HT-29 (cell line): Measurements from ENCODE around the gene ACACB. TPM values are rescaled to one million over a fixed set of nuclear protein-coding genes. Genes with fewer than 3 reads are reported as not detected.

ENCODE experiments used
- DNase-seq: peaks from one replicate; pipeline ENCODE4 v3.0.0-alpha.2; 2015; ENCODE audit warnings: low spot score
- total RNA-seq: library from RNA; depleted of rRNA; stranded (reverse); fragments of >200 nt; shearing (Covaris generic); gene quantifications from 2 replicates; pipeline ENCODE4 v1.2.3, GENCODE V29; 2014; rRNA removed

ACACB gene
- total RNA-seq, 1 experiment from 2014 or later, result 4.8 TPM

DNA sequence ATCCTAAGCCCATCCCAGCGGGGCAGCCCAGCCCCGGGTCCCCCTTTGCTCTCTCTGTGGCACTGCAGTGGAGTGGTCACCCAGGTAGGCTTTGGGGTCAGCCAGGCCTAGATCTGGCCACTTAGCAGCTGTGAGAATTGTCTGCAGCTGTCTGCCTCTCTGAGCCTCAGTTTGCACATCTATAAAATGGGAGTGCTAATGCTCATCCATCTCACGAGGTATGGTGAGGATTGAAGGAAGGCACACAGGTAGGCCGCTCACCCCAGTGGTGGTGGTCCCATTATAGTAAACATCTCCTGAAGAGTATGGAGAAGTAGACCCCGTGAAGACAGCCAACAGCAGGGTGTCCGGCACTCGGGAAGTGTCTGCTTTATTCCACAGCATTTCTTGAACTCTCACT is 183.5 kb downstream of the ACACB start:
- DNase-seq, result no peak

DNA sequence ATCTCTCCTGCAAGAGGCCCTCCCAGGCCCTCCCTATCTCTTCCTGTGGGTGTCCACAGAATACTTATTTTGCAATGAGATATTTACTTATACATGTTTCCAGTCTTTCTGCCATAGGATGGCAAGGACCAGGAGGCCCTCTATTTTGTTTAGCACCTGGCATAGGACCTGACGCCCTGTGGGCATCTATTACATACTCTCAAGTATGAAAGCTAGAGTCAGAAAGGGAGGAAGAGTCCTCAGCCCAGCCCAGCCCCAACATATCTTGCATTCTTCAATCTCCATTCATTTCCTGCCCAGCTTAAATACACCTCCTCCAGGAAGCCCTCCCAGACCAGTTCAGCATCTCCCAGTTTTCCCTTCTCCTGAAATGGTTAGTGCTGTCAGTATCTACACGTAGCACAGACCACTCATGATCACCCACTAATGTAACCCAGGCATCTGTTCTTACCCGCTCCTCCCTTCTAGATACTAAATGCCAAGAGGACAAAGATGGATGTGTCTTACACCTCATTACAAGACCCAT is 185.3 kb downstream of the ACACB start:
- DNase-seq, result no peak

DNA sequence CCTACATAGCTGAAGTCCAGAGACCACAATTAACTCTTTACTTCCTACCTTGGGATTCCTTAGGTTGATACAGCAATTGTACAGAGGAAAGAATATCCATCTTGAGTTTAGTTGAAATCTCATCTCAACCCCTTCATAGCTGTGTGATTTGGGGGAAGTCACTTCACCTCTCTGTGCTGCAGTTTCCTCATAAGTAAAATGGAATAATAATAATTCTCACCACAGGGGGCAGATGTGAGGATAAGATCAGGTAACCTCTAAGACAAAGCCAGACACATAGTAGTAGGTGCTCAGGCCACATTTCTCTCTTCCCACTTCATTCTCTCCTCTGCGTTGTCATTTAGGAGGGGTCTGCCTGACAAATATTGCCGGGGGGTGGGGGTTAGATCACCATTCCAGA is 186.0 kb downstream of the ACACB start:
- peak; percentile 45 for DNase-seq

DNA sequence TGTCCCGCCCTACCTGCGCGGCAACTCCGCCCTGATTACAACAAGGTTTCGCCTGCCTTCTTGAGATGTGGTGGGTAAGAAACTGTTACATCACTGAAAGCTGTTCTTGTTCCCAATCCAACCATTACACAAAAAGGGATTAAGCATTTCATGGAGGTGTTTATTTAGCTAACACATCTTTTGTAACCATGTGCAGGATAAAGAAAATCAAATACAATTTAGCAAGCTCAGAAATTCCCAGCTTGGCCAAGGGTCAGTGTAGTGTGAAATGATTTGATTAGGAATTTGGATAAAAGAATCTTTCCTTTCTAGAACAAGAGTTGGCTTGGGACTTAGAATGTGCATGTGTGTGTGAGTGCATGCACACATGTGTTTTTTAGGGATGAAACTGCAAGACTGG is 186.4 kb downstream of the ACACB start:
- DNase-seq, result no peak

DNA sequence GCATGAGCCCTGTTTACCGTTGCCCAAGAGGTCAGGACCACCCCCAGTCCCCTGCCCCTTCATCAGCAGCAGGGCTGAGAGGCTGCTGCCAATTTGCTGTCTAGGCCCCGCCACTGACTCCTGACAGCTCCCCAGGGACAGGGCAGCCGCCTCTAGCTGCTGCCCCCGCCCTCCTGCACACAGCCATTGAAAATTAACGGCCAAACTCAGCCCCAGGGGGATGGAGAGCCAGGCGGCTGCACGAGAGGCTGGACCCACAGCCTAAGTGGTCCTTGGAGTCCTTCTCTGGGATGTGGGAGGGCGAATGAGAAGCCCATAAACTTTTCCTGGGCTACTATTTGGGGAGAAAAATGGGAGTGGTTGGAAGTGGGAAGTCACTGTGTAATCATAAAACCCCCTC is 188.1 kb downstream of the ACACB start:
- no peak for DNase-seq

DNA sequence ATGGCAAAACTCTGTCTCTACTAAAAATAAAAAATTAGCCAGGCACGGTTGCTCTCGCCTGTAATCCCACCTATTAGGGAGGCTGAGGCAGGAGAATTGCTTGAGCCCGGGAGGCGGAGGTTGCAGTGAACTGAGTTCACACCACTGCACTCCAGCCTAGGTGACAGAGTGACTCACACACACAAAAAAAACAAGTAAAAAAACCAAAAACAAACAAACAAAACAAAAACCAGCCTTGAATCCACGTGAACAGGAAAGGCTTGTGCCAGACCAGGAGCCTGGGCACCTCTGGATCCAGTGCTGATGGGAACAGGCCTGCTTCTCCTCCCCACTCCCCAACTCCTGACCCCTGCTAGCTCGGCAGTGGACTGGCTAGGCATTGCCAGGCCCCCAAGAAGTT is 189.2 kb downstream of the ACACB start:
- no peak for DNase-seq

DNA sequence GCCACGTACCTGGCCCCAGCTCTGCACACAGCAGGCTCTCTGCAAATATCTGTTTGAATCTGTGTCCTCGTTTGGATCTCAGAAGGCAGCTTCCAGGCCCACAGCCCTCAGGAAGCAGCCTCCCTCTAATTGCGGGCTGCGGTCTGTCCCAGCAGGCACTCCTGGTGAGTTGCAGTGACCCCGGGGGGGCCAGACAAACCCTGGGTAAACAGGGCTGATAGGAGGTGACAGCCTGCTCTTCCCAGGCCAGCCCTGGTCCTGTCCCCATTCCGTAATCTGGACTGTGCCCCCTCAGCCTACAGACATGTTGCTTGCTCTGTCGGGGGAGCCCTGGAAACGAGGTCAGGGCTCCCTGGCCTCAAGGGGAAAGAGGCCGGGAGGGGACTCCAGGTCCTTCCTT is 190.7 kb downstream of the ACACB start:
- no peak for DNase-seq

DNA sequence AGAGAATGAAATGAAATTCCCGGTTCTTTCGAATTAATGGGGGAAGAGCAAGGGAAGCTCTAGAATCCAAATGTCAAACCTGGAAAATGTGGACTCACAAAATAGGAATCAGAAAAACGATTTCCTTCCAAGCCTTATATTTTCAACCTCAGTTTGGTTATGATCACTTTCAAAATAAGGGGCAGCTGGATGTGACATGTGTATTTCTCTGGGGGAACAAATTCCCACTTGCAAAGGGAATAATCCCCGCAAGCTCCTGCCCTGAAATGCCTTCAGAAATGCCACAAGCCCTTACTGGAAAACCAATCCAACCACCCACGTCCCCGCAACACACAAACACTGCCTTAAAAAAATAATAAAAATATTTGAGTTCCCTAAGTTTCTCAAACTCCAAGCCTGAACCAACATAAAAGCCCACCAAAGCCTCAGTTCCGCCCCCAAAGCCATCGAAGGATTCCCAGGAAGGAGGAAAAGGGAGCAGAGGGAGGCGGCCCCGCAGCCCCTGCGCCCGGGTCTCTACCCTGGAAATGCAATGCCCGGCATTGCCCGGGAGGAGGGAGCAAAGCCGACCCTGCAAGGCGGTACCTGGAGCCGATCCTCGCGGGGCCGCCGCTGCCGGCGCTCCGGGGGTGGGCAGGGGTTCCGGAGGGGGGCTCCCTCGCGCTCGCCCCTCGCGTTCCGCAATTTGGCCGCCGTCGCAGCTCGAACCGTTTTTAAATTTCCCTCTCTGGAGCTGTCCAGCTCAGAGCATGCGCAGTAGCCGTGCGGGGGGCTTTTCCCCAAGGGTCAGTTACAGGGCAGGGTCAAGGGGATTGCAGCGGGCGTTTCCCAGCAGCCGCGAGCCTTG is 192.4 kb downstream of the ACACB start, which contains the start of gene FOXN4:
TSS of gene FOXN4 (minus strand) at position 751 of the 847 bp plus-strand sequence. CDS start 963 bp downstream, outside the sequence.
- no peak for DNase-seq

DNA sequence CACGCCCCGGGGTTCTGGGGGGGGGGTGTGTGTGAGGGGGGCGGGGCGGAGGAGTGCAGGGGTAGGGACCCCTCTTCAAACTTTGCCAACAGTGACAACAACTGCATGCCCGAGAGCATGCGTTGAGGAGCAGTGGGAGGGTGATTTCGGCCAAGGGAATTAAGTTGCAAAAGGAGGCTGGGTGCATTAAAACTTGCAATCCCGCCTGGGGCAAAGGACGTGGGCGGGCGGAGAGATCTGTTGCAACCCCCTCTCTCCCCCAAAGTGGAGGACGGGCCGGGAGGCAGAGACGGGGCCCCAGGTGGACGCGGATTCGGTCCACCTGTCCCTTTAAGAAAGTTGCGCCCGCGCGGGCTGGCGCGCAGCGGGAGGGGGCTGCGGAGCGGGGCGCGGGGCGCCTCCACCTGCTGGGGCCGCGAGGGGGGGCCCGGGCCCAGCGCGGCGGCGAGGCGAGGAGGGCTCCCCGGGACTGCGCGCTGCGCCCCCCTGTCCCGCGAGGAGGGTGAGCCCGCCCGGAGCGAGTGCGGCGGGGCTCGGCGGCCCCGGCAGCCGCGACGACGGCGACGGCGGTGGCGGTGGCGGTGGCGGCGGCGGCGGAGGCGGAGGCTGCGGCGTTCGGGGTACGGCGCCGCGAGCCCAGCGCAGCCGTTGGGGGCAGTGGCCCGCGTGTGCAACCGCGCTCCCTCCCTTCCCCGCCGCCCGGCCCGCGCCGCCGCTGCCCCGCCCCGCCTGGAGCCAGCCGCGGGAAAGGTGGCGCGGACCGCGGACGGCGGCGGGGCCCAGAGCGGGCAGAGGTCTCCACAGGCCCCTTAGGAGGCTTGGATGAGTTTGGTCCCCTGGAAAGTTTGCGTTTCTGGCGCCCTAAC is 193.2 kb downstream of the ACACB start:
- DNase-seq, result no peak

DNA sequence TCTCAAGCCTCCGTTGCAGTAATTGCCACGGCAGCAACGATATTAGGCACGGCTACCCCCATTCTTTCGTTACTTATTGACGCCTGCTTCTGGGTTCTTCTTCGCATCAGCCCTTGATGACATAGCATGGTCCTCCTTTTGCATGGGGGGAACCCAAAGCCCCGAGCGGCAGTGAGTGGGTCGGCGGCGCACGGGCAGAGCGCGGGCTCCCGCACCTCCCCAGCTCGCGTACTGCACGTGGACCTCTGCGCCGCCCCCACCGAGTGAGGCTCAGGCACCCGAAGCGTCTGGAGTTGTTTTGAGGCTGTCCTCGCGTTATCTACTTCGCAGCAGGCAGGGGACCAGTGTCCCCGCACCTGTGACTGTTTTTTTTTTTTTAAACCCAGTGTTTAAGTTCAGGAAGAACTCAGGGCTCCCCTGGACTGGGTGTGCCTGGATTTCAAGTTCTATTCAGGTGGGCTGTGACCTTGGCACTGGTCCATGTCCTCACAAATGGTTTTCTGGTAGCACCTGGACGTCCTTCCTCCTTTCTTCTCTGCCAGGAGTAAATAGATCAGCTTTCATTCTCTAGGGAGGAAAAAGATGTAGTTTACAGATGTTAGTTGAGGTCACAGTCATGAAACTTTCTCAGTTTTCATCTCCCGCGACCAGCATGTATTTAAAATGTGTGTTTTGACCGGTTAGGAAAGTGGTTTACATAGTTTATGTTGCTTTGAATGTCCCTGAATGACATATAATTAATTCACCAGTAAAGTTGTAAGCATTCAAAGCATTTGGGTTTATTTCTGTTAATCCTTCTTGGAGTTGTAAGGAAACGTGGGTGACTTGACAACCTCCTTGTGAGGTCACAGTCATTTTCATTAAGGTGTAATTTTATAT is 194.1 kb downstream of the ACACB start:
- DNase-seq, result no peak

Other genes with a start within 250 kb of the ACACB start
- not detected in 2 replicates for gene DAO, start 236.5 kb upstream of the ACACB start, total RNA-seq
- 0.03 TPM in 1 of 2 replicates, not detected in the other for gene SVOP, start 95.5 kb upstream of the ACACB start, total RNA-seq
- gene USP30, start 64.0 kb upstream of the ACACB start, total RNA-seq, result 6.2 and 15.5 TPM in 2 replicates
- gene ALKBH2, start 23.1 kb upstream of the ACACB start, total RNA-seq, result 41.0 and 44.7 TPM in 2 replicates
- gene UNG, start 19.0 kb upstream of the ACACB start, total RNA-seq, result 134 and 158 TPM in 2 replicates
- gene FOXN4, start 192.7 kb downstream of the ACACB start, total RNA-seq, result not detected in 2 replicates
- gene MYO1H, start 231.3 kb downstream of the ACACB start, total RNA-seq, result not detected in 2 replicates